Purkinje cell (primary cell): ENCODE results near the gene CCL21. TPM values are rescaled to one million over a fixed set of nuclear protein-coding genes. Genes with fewer than 3 reads are reported as not detected.

Experiments
- polyA plus RNA-seq: library from polyadenylated mRNA; unstranded; fragments of >200 nt; fragmentation: Nextera tagmentation; gene quantifications from 2 replicates; pipeline ENCODE4 v1.2.1, GENCODE V29; 2014

The CCL21 gene
- not detected in 2 replicates for polyA plus RNA-seq

GRCh38 chr9:34710023-34710422, at the start of gene CCL21:
Gene CCL21, minus strand, starts transcription at chr9:34710136. Its CDS starts 70 bp downstream, at chr9:34710066.

GRCh38 chr9:34690983-34691935, 18.7 kb downstream of the CCL21 start, which contains the start of gene CCL19:
Gene CCL19, minus strand, starts transcription at chr9:34691276. Its CDS starts 137 bp downstream, at chr9:34691139.

GRCh38 chr9:34662526-34663302, 47.2 kb downstream of the CCL21 start, which contains the start of gene CCL27:
Gene CCL27, minus strand, starts transcription at chr9:34662657. Its CDS starts 24 bp downstream, at chr9:34662633.

Other genes starting within 250 kb of the CCL21 start
- 6.1 and 15.2 TPM in 2 replicates for gene ENHO, start 187.1 kb downstream of the CCL21 start, polyA plus RNA-seq
- gene CNTFR, start 120.4 kb downstream of the CCL21 start, polyA plus RNA-seq, result 0.66 and 3.7 TPM in 2 replicates
- 22.5 and 39.7 TPM in 2 replicates for gene RPP25L, start 98.0 kb downstream of the CCL21 start, polyA plus RNA-seq
- 153 and 180 TPM in 2 replicates for gene DCTN3, start 89.6 kb downstream of the CCL21 start, polyA plus RNA-seq
- gene ARID3C, start 81.1 kb downstream of the CCL21 start, polyA plus RNA-seq, result not detected in 2 replicates
- 16.3 and 28.8 TPM in 2 replicates for gene SIGMAR1, start 72.3 kb downstream of the CCL21 start, polyA plus RNA-seq
- gene GALT, start 63.5 kb downstream of the CCL21 start, polyA plus RNA-seq, result 23.9 and 40.7 TPM in 2 replicates
- gene IL11RA, start 58.0 kb downstream of the CCL21 start, polyA plus RNA-seq, result 0.43 and 2.5 TPM in 2 replicates
- 0.66 TPM in 1 of 2 replicates, not detected in the other for gene CCL27, start 47.5 kb downstream of the CCL21 start, polyA plus RNA-seq
- gene CCL19, start 18.9 kb downstream of the CCL21 start, polyA plus RNA-seq, result not detected in 2 replicates
- 2.3 and 10.5 TPM in 2 replicates for gene PHF24, start 248.1 kb upstream of the CCL21 start, polyA plus RNA-seq